Omental fat pad (tissue), 4 donors: ENCODE results near the gene SREBF1. TPM values are rescaled to one million over a fixed set of nuclear protein-coding genes. Genes with fewer than 3 reads are reported as not detected.

Source experiments
- ATAC-seq: fragments of 150-250 bp; one replicate; pipeline ENCODE4 v1.9.1; 2016; ENCODE audit warnings: mild to moderate bottlenecking, moderate library complexity; ENCODE audit not compliant: low FRiP score
- DNase-seq: peaks from one replicate; pipeline ENCODE4 v3.0.0-alpha.2; 2019; ENCODE audit warnings: low spot score
- total RNA-seq, 4 donors: library from RNA; depleted of rRNA; stranded (reverse); fragments of >200 nt; gene quantifications; one replicate each; pipeline ENCODE4 v1.1.0, GENCODE V29; 2016
- TF ChIP-seq, protein P1 (sequence below), 3 donors: fragments of 450-650 bp; IDR thresholded peaks; one replicate each; pipeline ENCODE4 v1.5.1; 2016 to 2017; ENCODE audit warnings: antibody characterized with exemption in 3 of 3, mild to moderate bottlenecking in 3 of 3, moderate library complexity in 2 of 3

SREBF1 gene
- total RNA-seq, 4 donors from 2014 or later: 18.5 to 118 (median 31.2) TPM

DNA sequence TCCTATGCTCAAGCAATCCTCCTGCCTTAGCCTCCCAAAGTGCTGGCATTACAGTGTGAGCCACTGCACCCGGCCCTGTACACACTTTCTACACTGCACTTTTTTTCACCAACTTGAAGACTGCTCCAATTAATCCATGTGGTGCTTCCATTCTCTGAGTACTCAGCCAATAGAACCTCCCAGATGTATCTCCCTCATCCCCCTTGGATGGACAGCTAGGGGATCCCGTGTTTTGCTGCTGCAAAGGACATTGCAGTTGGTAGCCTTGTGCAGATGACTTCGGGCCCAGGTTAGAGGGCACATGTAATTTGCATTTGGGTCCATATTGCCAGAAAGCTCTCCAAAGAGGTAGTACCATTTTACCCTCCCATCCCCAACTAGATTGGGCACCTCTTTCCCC is 59.9 kb downstream of the SREBF1 start:
- DNase-seq (no peak), ATAC-seq (no peak)
- TF ChIP-seq, protein P1, sequence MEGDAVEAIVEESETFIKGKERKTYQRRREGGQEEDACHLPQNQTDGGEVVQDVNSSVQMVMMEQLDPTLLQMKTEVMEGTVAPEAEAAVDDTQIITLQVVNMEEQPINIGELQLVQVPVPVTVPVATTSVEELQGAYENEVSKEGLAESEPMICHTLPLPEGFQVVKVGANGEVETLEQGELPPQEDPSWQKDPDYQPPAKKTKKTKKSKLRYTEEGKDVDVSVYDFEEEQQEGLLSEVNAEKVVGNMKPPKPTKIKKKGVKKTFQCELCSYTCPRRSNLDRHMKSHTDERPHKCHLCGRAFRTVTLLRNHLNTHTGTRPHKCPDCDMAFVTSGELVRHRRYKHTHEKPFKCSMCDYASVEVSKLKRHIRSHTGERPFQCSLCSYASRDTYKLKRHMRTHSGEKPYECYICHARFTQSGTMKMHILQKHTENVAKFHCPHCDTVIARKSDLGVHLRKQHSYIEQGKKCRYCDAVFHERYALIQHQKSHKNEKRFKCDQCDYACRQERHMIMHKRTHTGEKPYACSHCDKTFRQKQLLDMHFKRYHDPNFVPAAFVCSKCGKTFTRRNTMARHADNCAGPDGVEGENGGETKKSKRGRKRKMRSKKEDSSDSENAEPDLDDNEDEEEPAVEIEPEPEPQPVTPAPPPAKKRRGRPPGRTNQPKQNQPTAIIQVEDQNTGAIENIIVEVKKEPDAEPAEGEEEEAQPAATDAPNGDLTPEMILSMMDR (IDR thresholded peaks at IDR 0.05): no peak

- TF ChIP-seq, protein P1 (IDR thresholded peaks at IDR 0.05): no peak
- ATAC-seq (peak; percentile 70), DNase-seq (peak; percentile 49)
Measured at GRCh38 chr17:17774009-17774881, 62.5 kb downstream of the SREBF1 start.

DNA sequence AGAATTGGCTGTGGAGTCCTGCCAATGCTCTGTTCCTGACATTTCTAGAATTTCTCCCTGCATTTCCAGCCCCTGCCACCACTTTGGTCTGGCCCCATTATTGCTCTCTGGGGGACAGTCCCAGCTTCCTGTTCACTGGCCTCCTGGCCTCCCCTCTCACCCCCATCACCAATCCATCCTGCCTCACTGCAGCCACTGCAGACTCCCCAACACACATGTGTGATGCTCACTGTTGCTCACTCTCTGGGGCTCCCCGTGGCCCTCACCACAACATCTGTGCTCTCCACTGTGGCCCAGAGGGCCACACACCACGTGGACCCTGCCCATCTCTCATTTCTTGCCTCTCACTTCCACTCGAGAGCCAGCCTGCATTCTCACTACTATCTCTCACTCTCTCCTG is 64.6 kb downstream of the SREBF1 start:
- DNase-seq: no peak
- TF ChIP-seq, protein P1 (IDR thresholded peaks at IDR 0.05): no peak
- no peak for ATAC-seq

DNA sequence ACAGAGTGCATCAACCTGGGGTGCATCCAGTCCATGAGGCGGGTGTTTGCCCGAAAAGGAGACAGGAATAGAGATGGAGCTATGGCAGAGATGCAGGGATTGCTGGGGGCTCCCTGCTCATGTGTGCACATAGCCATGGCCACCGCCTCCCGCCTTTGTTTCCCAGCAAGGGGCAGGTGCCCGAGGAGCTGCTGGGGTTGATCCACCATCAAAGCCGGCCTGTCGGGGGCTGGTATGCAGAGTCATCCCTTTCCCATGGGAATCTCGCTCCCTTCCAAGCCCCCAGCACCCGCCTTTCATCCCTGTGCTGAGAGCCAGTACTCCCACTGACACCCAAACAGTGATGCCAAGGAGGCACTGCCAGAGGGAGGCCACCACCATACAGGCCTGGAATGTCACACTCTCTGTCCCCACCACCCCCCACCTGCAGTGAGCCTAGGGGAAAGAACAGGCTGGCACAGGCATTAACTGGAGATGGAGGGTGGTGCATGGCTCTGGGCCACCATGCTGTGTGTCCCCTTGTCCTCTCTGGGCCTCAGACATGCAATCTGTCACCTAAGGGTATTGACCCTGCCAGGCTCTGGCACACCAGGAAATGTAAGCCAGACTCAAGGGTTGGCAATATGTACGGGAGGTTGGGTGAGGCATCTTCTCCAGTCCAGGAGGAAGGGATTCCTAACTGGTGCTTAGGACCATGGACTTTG is 65.1 kb downstream of the SREBF1 start:
- no peak for ATAC-seq
- TF ChIP-seq, protein P1 (IDR thresholded peaks at IDR 0.05): no peak
- DNase-seq: no peak

DNA sequence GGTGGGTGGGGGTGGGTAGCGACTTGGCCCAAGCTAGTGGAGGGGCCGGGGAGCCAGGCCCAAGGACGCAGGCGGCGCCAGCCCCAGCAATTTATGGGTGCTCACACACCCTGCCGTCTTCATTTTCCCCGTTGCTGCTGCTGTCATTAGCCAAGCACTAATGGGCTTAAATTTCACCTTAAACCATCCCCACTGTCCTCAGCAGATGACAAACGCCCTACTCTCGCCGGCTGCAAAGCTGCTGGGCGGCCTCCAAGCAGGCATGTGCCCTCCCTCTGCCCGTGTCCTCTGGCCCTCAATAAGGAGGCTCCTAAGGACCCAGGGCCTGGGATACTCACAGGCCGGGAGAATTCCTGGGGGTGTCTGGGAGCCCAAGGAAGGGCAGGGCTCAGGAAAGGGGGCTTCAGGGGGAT is 66.1 kb downstream of the SREBF1 start:
- DNase-seq (no peak), ATAC-seq (no peak)
- TF ChIP-seq, protein P1 (IDR thresholded peaks at IDR 0.05): no peak

- TF ChIP-seq, protein P1 (IDR thresholded peaks at IDR 0.05): no peak
- ATAC-seq (no peak), DNase-seq (no peak)
Measured at GRCh38 chr17:17769869-17770631, 66.7 kb downstream of the SREBF1 start.
